K562 (cell line): ENCODE data around the gene COL1A1. TPM values are rescaled to one million over a fixed set of nuclear protein-coding genes. Genes with fewer than 3 reads are reported as not detected.
A peak's percentile ranks its signal among the peaks of the same experiment; 100 is the strongest.

Experiments
- ARID1B ChIP-seq: fragments of 450-650 bp; IDR thresholded peaks from 2 replicates; pipeline ENCODE4 v1.6.1; 2016; ENCODE audit warnings: antibody characterized with exemption, mild to moderate bottlenecking, inconsistent platforms
- DPF2 ChIP-seq: fragments of 450-650 bp; IDR thresholded peaks from 2 replicates; pipeline ENCODE4 v1.6.1; 2016
- EGR1 ChIP-seq: fragments of 450-650 bp; conservative IDR thresholded peaks from 2 replicates; pipeline ENCODE4 v1.6.1; 2017; ENCODE audit warnings: mild to moderate bottlenecking
- HDAC3 ChIP-seq: fragments of 450-650 bp; IDR thresholded peaks from 2 replicates; pipeline ENCODE4 v1.6.1; 2018; ENCODE audit warnings: borderline replicate concordance, mild to moderate bottlenecking, moderate library complexity; ENCODE audit not compliant: partially characterized antibody
- HMG20B ChIP-seq: fragments of 250-450 bp; sonication (Bioruptor Pico); IDR thresholded peaks from 2 replicates; pipeline ENCODE4 v1.5.0; 2021; ENCODE audit warnings: mild to moderate bottlenecking
- HNRNPH1 ChIP-seq: fragments of 200-400 bp; formaldehyde crosslinking; optimal IDR thresholded peaks from 2 replicates; pipeline ENCODE3; 2017; ENCODE audit warnings: low read depth, mild to moderate bottlenecking, low read length, moderate library complexity
- MGA ChIP-seq: fragments of 450-650 bp; IDR thresholded peaks from 2 replicates; pipeline ENCODE4 v1.6.1; 2016; ENCODE audit warnings: mild to moderate bottlenecking, moderate library complexity
- MYC ChIP-seq, 2 experiments: fragments of 250-450 bp in 1 of 2; sonication (Bioruptor Pico) in 1 of 2; IDR thresholded peaks; 2 replicates each; pipeline versions ENCODE4 v1.5.1 to v1.6.1; 2012 to 2021; ENCODE audit warnings: low read depth in 2 of 2, borderline replicate concordance in 1 of 2, improper control_type of control experiment in 1 of 2, low read length in 1 of 2, mild to moderate bottlenecking in 1 of 2, moderate library complexity in 1 of 2
- RBM14 ChIP-seq: fragments of 200-400 bp; formaldehyde crosslinking; IDR thresholded peaks from 2 replicates; pipeline ENCODE4 v1.6.1; 2018; ENCODE audit warnings: low read depth, mild to moderate bottlenecking, low read length, moderate library complexity, borderline replicate concordance; ENCODE audit not compliant: insufficient read depth
- SMC3 ChIP-seq: conservative IDR thresholded peaks from 2 replicates; pipeline ENCODE4 v1.6.1; 2011; ENCODE audit warnings: low read depth, low read length, improper control_type of control experiment; ENCODE audit not compliant: insufficient read depth
- SNAPC5 ChIP-seq: fragments of 250-450 bp; sonication (Bioruptor Pico); IDR thresholded peaks from 2 replicates; pipeline ENCODE4 v1.8.0; 2021; ENCODE audit warnings: moderate library complexity, mild to moderate bottlenecking, inconsistent platforms
- ZBTB7A ChIP-seq: IDR thresholded peaks from 2 replicates; pipeline ENCODE4 v1.6.1; 2011; ENCODE audit warnings: low read depth, mild to moderate bottlenecking, low read length, moderate library complexity, borderline replicate concordance; ENCODE audit not compliant: control insufficient read depth
- polyA plus RNA-seq, 8 experiments: library from polyadenylated mRNA; depleted of rRNA in 4 of 8; stranded (reverse) in 5 of 8; unstranded in 3 of 8; fragments of >200 nt; fragmentation: Nextera tagmentation in 2 of 8; fragmentation: Illumina TruSeq in 1 of 8; extraction: Ambion mirVana in 2 of 8; extraction: Trizol in 1 of 8; gene quantifications; 2 replicates each; pipeline versions ENCODE4 v1.2.1 to v1.2.3, GENCODE V29; 2011 to 2014; ENCODE audit warnings: inconsistent platforms in 1 of 8, missing spikeins in 1 of 8
- total RNA-seq, 7 experiments: library from RNA; depleted of rRNA in 6 of 7; stranded (reverse); fragments of >200 nt in 6 of 7; fragmentation: Illumina TruSeq in 2 of 7; extraction: Trizol in 2 of 7; gene quantifications; 2 replicates each; pipeline versions ENCODE4 v1.2.1 to v1.2.3, GENCODE V29; 2011 to 2021; ENCODE audit warnings: low replicate concordance in 1 of 7
- TF ChIP-seq, protein P1 (sequence below), 3 experiments: fragments of 200-800 bp in 1 of 3; sonication (Bioruptor generic) in 1 of 3; sonication (generic) in 1 of 3; formaldehyde crosslinking in 1 of 3; IDR thresholded peaks; 2 replicates each; pipeline versions ENCODE4 v1.6.1 to v1.8.0; 2016 to 2022; ENCODE audit warnings: mild to moderate bottlenecking in 2 of 3, missing compliant biosample characterization in 2 of 3, missing genetic modification characterization in 2 of 3, missing genetic modification reagents in 1 of 3

The COL1A1 gene
- total and polyA plus RNA-seq, 9 of the 15 experiments (the other 6 are each of a cell fraction or from before 2014, with no cell fraction given): 0.04 to 3.4 (median 0.18) TPM

DNA sequence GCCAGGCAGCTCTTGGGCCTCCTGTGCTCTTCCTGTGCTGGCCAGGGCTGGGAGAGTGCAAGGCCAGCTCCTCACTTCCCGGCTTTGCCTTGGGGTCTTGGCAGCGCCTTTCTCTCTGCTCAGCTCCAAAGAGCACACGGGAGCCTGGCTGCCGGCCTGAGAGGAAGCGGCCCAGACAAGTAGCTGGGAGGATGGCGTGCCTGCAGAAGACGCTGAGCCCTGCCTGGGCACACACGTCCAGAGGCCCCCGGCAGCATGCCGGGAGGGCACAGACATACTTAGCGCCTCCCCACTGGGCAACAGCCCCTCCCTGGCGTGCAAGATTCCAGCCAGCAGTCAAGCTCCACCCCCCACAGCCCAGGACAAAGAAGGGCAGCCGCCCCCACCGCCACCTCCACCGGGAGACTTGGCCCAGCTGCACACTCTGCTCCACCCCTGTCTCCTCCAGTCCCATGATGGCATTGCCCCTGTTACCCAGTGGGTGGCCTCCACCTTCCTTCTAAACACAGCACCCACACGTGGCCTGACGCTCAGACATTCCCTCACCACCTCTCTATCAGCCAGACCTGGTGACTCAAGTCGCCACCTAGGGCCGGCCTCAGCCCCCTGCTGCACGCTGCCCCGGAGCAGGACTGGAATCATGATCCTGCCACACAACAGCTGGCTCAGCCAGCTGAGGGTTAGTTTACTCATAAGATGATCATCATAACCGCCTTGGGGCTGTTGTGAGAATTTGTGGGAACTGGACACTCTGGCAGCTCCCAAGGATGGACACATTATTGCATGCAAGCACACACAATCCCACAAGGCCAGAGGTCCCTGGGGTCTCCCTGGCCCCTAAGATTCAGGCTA is 23.2 kb downstream of the COL1A1 start (continued):
- TF ChIP-seq SMC3 (peak; percentile 27), MYC (IDR thresholded peaks at IDR 0.05; ENCODE audit: low read depth, low read length) (peak; percentile 74), MYC (CRISPR knock-in tag; IDR thresholded peaks at IDR 0.05; ENCODE audit: borderline replicate concordance, low read depth) (no peak), HDAC3 (no peak), HNRNPH1 (no peak), MGA (peak; percentile 88), DPF2 (no peak; the same call in 1 of the 2 replicates), ARID1B (0 out of 2 replicates have a peak, but pooled peaks have one; percentile 21), SNAPC5 (CRISPR knock-in tag) (no peak), RBM14 (no peak), HMG20B (CRISPR knock-in tag) (no peak), EGR1 (peak; percentile 68), ZBTB7A (0 out of 2 replicates have a peak, but pooled peaks have one; percentile 25)
- TF ChIP-seq, protein P1, sequence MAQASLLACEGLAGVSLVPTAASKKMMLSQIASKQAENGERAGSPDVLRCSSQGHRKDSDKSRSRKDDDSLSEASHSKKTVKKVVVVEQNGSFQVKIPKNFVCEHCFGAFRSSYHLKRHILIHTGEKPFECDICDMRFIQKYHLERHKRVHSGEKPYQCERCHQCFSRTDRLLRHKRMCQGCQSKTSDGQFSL (CRISPR knock-in tag; IDR thresholded peaks at IDR 0.05): peak; percentile 67; the same call in 1 of the 2 replicates
- TF ChIP-seq, protein P1 (tag; IDR thresholded peaks at IDR 0.05): no peak
